ENCODE measurements around the gene C2CD2. TPM values are rescaled to one million over a fixed set of nuclear protein-coding genes. Genes with fewer than 3 reads are reported as not detected.

Gene C2CD2
- total and polyA plus RNA-seq, 2 of the 4 experiments (the other 2 are of a cell fraction): 15.6 to 25.3 TPM

DNA sequence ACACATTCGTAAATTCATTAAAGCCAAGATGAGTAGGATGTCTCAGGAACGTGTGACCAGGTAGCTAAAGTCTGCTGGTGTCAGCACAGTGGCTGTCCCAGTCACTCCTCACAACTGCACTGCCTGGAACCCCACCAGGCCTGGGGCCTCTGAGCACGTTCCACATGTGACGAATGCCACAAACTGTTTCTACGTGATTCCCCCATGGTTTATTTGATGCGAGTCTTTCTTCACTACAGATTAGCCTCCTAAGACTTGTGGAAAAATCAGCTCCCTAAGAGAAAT lies 107.8 kb downstream of the C2CD2 start:
- Histone ChIP-seq H4K8ac (ENCODE audit: low read depth in 2 of 2, low read length in 2 of 2) (no peak overlapping the region), H3K9me1 (ENCODE audit: insufficient read depth, low read length) (peaks cover 3% of the 10 kb centered on the region; the same call in 1 of the 2 replicates), H3K18ac (ENCODE audit: low read depth, low read length) (no peak overlapping the region), H3K27me3 (ENCODE audit: control insufficient read depth, insufficient read depth, low read length) (no peaks in the 10 kb centered on the region), H2AK9ac (replicated peaks; ENCODE audit: low read depth, low read length, poor library complexity) (no peak overlapping the region), H3K23ac (ENCODE audit: low read depth, low read length) (no peak overlapping the region), H3K9ac (ENCODE audit: low read depth, low read length) (no peak overlapping the region), H2BK120ac (ENCODE audit: low read depth, low read length) (no peak overlapping the region), H3K4ac (ENCODE audit: low read depth, low read length) (no peak overlapping the region), H3K27ac (ENCODE audit: insufficient read depth, low read length) (no peak overlapping the region), H4K20me1 (ENCODE audit: insufficient read depth, low read length) (no peaks in the 10 kb centered on the region; the same call in 1 of the 2 replicates), H2AK5ac (ENCODE audit: low read depth, low read length) (no peak overlapping the region), H2AFZ (replicated peaks; ENCODE audit: low read length, poor library complexity) (no peak overlapping the region), H2BK5ac (ENCODE audit: low read depth, low read length, poor library complexity, severe bottlenecking) (no peak overlapping the region), H2BK20ac (ENCODE audit: low read depth, low read length) (no peak overlapping the region), H3K9me3 (ENCODE audit: control insufficient read depth, insufficient read depth, low read length) (no peaks in the 10 kb centered on the region; the same call in 1 of the 2 replicates), H3K4me2 (ENCODE audit: low read depth, low read length) (no peak overlapping the region), H3K36me3 (ENCODE audit: control insufficient read depth, insufficient read depth, low read length) (peaks cover 4% of the 10 kb centered on the region; the same call in 1 of the 2 replicates), H3K56ac (ENCODE audit: extremely low read depth, insufficient read depth, low read length) (no peak overlapping the region), H3K4me1 (ENCODE audit: control insufficient read depth, insufficient read depth, low read length) (no peaks in the 10 kb centered on the region), H2BK15ac (ENCODE audit: low read depth, low read length) (no peak overlapping the region), H4K91ac (ENCODE audit: insufficient read depth, low read depth, low read length) (no peak overlapping the region), H3K79me1 (ENCODE audit: low read depth in 1 of 2, low read length in 2 of 2) (0 out of 4 replicates have a peak, but pooled peaks cover 0 to 4% of the 10 kb centered on the region in 2 experiments), H4K5ac (ENCODE audit: low read depth, low read length) (no peak overlapping the region), H3K14ac (replicated peaks; ENCODE audit: low read depth, low read length) (no peak overlapping the region), H3K4me3 (ENCODE audit: insufficient read depth, low read depth, low read length) (no peak overlapping the region)
- BruUV-seq (replicated peaks): no TSS peak
- DNase-seq (no peak), ATAC-seq (ENCODE audit: low read depth) (no peak)
- in situ Hi-C loops (cut with MboI; ENCODE audit: low sequenced_read_pairs): no loop called here
- ChIA-PET POLR2A (ENCODE audit: unreplicated experiment) (no interaction called here), CTCF (no interaction called here)
- WGBS, 2 experiments (ENCODE audit: extremely low coverage in 2 of 2, insufficient read length in 1 of 2): 68% methylated on average over 2 of the region's 6 CpGs; no CpG with 5 or more reads in 1 of the 2 experiments
- dilution Hi-C loops (cut with HindIII; ENCODE audit: low sequenced_read_pairs, unreplicated experiment): no loop called here
- intact Hi-C loops (cut with micrococcal nuclease): no loop called here
- TF ChIP-seq MAZ (IDR thresholded peaks at IDR 0.05; ENCODE audit: borderline replicate concordance, low read depth, low read length) (no peak), POLR2A (IDR thresholded peaks at IDR 0.05; ENCODE audit: low read depth, low read length) (no peak)
